Kidney epithelial cell (primary cell): Measurements from ENCODE around the gene SHCBP1. TPM values are rescaled to one million over a fixed set of nuclear protein-coding genes. Genes with fewer than 3 reads are reported as not detected.
"Not testable (repeated sequence)": the region's sequence is repeated elsewhere in the genome, so short reads cannot be mapped to it uniquely, and the experiment has no call there.

ENCODE experiments used
- DNase-seq: peaks from one replicate; pipeline ENCODE4 v3.0.0-alpha.2; 2010; ENCODE audit warnings: low read depth
- H3K27me3 ChIP-seq: 2 replicates; pipeline ENCODE4 v1.6.0; 2011; ENCODE audit warnings: low read length; ENCODE audit not compliant: control insufficient read depth, insufficient read depth
- H3K36me3 ChIP-seq: 2 replicates; pipeline ENCODE4 v1.5.1; 2011; ENCODE audit warnings: low read length; ENCODE audit not compliant: control insufficient read depth, insufficient read depth
- H3K4me3 ChIP-seq: 2 replicates; pipeline ENCODE4 v1.5.1; 2011; ENCODE audit warnings: low read depth, mild to moderate bottlenecking, control low read depth, low read length
- total RNA-seq: library from RNA; depleted of rRNA; stranded (reverse); fragments of >200 nt; gene quantifications from 2 replicates; pipeline ENCODE4 v1.2.3, GENCODE V29; 2015
- TF ChIP-seq, protein P1 (sequence below): IDR thresholded peaks from 2 replicates; pipeline ENCODE4 v1.5.1; 2011; ENCODE audit warnings: mild to moderate bottlenecking, moderate library complexity, low read length, control low read depth, inconsistent platforms; ENCODE audit not compliant: insufficient read depth, poor library complexity, severe bottlenecking

SHCBP1 gene
- total RNA-seq, 1 donor from 2014 or later = 3.7 TPM

DNA sequence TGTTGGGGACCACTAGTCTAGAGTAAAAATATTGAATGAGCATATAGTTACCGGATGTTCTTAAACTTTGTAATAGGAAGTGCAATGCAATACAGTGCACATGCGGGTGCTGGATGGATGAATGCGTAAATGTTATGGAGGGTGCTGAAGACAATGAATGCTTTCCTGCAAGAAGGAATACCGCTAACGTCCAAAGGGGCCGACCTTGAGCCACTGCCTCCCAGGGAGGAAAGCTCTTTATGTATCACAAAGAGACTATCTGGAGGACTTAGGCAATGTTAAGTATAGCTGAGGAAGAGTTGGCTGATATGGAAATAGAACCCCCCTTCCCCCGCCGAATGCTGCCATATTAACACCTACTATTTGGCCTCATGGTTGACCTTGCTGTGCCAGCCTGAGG lies 27.5 kb upstream of the SHCBP1 start:
- no peaks in the 10 kb centered on the region for H3K27me3 ChIP-seq
- H3K36me3 ChIP-seq = no peaks in the 10 kb centered on the region
- no peak for DNase-seq
- TF ChIP-seq, protein P1, sequence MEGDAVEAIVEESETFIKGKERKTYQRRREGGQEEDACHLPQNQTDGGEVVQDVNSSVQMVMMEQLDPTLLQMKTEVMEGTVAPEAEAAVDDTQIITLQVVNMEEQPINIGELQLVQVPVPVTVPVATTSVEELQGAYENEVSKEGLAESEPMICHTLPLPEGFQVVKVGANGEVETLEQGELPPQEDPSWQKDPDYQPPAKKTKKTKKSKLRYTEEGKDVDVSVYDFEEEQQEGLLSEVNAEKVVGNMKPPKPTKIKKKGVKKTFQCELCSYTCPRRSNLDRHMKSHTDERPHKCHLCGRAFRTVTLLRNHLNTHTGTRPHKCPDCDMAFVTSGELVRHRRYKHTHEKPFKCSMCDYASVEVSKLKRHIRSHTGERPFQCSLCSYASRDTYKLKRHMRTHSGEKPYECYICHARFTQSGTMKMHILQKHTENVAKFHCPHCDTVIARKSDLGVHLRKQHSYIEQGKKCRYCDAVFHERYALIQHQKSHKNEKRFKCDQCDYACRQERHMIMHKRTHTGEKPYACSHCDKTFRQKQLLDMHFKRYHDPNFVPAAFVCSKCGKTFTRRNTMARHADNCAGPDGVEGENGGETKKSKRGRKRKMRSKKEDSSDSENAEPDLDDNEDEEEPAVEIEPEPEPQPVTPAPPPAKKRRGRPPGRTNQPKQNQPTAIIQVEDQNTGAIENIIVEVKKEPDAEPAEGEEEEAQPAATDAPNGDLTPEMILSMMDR = no peak
- H3K4me3 ChIP-seq = no peak overlapping the region

DNA sequence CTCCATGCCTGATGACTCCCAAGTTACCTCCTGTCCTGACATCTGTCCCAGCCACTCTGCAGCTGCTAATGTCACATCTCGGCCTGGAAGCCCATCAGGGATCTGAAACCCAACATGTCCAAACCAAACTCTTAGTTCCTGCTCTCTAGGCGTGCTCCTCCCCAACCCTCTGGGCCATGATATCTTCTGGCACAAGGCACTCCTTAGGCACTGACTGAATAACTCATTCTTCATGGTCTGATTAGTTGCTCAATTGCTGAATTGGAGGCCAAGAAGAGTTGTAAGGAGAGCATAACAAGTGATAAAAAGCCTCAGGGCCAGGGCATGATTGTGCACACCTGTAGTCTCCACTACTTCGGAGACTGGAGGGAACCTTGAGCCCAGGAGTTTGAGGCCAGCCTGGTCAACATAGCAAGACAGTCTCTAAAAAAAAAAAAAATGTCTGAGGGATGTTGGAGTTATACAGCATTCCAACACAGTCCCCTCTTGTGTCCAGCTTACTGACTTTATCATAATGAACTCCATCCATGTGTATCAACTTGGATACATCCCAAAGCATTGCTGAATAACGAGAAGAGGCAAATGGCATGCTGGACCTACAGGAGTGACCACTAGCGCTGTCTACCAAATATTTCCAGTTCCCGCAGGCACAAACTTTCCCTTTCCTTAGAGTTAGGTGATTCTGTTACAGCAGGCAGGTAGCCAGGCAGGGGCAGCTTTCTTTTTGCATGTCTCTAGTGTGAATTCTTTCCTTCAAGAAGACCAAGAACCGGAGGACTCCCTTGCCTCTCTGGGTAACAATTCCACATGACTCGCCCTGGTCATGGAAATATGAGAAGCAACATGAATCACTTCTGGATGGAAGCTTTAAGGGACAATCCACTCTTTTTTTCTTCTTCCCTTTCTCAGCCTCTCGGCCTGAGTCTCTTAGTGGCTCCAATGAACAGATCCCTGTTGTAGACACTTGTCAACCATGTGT lies 18.1 kb upstream of the SHCBP1 start:
- Histone ChIP-seq H3K4me3 (no peak overlapping the region), H3K36me3 (no peaks in the 10 kb centered on the region), H3K27me3 (no peaks in the 10 kb centered on the region)
- TF ChIP-seq, protein P1 = no peak
- no peak for DNase-seq

GRCh38 chr16:46632778-46633733 lies 11.9 kb upstream of the SHCBP1 start:
- TF ChIP-seq, protein P1 = no peak
- H3K4me3 ChIP-seq = no peak overlapping the region

DNA sequence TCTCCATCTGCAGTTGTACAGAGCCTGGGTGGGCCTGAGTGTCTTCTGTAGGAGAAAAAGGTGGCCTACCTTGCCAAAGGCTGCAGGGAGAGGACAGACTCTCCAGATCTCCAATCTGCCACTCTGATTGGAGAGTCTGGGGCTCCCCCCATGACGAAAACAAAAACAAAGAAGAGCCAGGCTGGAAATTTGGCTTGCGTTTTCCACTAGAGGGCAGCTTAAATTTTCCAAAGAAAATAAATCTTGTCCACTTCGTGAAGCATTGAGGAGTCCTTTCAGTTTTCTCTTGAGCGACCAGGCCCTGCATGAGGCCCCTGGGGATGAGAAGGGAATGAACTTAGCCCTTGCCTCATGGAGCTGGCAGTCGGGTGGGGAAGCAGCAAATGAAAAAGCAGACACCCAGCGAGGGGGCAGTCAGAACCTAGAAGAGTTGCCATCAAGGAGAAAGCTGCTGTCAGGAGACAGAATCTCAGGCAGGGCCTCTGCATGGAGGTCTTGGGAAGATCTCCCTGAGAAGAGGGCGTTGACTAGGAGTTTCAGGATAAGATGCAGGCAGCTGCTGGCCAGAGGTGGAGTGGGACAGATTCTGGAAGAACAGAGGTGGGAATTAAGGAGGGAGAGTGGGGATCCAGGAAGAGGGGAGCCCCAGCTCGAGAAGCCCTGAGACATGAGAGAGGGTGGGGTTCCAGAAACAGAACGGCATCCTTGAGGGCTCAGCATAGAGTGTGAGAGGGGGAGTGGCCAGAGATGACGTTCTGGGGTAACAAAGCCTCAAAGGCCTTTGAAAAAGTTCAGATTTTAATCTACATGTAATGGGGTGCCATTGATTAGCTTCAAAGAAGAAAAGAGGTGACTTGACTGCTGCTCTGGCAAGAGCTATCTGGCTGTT lies 8.4 kb upstream of the SHCBP1 start:
- Histone ChIP-seq H3K4me3 (no peak overlapping the region), H3K27me3 (no peaks in the 10 kb centered on the region), H3K36me3 (no peaks in the 10 kb centered on the region)
- TF ChIP-seq, protein P1 = peak; percentile 40
- DNase-seq = no peak

More at GRCh38 chr16:46632778-46633733, 11.9 kb upstream of the SHCBP1 start:
- Histone ChIP-seq H3K27me3 (no peaks in the 10 kb centered on the region), H3K36me3 (no peaks in the 10 kb centered on the region)
- no peak for DNase-seq

DNA sequence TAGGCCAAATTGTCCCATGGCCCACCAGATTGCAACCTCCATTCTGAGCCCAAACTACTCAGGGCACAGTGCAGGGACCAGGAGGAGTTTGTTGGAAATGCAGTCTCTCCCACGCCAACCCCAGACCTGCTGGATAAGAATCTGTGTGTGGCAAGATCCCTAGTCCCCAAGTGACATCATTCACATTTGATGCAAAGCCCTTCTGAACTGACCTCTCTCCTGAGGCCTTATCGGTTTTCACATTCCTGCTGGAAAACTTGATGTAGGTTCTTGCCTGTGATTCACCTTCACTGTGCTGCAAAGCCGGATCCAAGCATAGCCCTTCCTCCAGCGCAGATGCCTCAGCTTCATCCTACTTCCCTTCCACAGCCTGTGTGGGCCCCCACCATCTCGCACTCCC lies 6.6 kb upstream of the SHCBP1 start:
- DNase-seq = no peak
- Histone ChIP-seq H3K27me3 (no peaks in the 10 kb centered on the region), H3K4me3 (no peak overlapping the region), H3K36me3 (no peaks in the 10 kb centered on the region)
- TF ChIP-seq, protein P1 = no peak

DNA sequence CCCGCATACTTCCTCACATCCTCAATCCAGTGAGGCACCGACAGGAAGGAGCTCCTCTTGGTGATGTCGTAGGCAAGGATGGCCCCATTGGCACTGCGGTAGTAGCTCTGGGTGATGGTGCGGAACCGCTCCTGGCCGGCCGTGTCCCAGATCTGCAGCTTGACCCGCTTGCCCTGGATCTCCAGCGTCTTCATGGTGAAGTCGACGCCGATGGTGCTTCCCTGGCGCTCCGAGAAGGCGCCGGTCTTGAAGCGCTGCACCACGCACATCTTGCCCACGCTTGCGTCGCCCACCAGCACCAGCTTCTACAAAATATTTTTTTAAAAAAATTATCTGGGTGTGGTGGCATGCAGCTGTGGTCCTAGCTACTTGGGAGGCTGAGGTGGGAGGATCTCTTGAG lies 5.5 kb upstream of the SHCBP1 start:
- H3K36me3 ChIP-seq, H3K27me3 ChIP-seq, DNase-seq, H3K4me3 ChIP-seq: not testable (repeated sequence)

- not testable (repeated sequence) for H3K27me3 ChIP-seq, DNase-seq, H3K36me3 ChIP-seq, H3K4me3 ChIP-seq
Observed at GRCh38 chr16:46624862-46625261, 3.7 kb upstream of the SHCBP1 start.

DNA sequence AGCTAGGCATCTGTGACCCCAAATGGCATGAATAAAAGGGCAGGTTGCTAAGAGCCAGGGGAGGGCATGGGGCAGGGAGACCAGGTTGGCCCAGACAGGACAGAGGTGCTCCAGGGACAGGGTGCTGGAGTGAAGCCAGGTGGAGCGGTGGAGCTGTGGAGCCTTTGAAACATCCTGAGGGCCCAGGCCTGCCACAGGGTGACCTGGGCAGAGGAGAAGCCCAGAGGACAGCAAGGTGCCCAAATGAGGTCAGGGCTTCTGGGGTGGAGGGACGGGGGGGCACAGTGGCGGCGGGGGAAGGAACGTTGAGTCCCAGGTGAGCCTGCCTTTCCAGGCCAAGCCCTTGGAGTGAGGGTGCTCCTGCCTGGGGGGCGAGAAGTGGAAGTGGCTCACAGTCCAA lies 2.5 kb upstream of the SHCBP1 start:
- not testable (repeated sequence) for H3K4me3 ChIP-seq, DNase-seq, H3K27me3 ChIP-seq, H3K36me3 ChIP-seq
